GM11168 (cell line): ENCODE results near the gene ANKRD63.

Source experiments
- in situ Hi-C: fragments of 300-500 bp; cut with MboI; formaldehyde crosslinking; loops from one replicate; pipeline ENCODE4 v1.12.0; 2022; ENCODE audit warnings: low sequenced_read_pairs; ENCODE audit not compliant: unreplicated experiment

ANKRD63 gene

DNA sequence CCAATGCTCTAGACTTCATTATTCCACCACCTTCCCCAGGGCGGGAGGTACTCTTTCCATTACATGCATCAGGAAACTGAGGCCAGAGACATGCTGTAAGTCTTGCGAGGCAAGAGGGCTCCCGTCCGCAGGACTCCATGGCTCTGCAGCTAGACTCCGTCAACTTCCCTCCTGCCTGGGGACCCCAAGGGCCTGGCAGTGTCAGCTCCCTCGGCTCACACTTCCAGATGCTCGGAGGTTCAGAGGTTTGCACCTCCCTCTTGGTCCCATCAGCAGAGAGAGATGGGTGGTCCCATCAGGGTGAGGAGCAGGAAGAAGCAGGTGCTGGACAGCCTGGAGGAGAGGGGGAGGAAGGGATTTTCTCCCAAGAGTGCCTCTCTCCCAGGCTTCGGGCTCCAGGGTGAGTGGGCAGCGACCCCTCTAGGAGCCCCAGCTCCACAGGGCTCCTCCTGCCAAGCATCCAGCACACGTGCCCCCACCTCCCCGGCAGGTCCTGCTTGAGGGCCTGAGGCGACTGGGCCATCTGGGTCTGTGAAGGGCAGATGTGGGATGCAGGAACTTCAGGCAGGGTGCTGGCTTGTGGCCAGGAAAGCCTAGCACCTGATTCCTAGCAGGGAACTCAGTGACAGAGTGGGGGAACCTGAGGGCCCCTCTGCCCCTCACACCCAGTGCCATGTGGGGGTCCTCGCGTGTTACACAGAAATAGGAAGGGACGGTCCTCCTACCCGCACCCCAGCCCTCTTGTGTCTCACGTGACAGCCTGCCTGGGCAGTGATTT is 34.7 kb downstream of the ANKRD63 start:
- in situ Hi-C loops, result no loop called here

DNA sequence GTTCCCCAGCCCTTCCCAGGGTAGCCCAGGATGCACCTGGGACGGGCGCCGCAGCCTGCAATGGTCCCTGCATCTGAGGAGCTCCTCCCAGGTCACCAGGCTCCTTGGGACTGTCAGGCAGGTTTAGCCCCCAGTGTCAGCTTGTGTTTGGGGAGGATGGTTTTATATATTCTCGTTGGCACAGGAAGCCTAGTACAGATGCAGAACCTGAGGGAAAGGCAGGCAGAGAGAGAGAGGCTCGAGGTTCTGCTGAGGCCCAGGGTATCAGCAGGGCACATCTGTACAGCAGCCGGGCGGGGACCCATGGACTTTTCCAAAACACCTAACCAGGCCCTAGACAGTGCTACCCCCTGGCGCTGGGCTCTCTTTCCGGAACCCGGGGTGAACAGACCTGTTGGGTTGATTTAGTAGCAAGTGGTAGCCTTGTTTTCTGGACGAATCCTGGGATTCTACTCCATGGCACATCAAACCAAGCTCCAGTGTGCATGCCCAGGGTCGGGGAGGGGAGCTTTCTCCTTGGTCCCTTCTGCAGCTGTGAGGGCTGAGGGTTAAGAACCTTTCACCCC is 35.4 kb downstream of the ANKRD63 start:
- in situ Hi-C loops, result no loop called here

GRCh38 chr15:40246496-40247280 is 36.2 kb downstream of the ANKRD63 start:
- in situ Hi-C loops, result no loop called here

DNA sequence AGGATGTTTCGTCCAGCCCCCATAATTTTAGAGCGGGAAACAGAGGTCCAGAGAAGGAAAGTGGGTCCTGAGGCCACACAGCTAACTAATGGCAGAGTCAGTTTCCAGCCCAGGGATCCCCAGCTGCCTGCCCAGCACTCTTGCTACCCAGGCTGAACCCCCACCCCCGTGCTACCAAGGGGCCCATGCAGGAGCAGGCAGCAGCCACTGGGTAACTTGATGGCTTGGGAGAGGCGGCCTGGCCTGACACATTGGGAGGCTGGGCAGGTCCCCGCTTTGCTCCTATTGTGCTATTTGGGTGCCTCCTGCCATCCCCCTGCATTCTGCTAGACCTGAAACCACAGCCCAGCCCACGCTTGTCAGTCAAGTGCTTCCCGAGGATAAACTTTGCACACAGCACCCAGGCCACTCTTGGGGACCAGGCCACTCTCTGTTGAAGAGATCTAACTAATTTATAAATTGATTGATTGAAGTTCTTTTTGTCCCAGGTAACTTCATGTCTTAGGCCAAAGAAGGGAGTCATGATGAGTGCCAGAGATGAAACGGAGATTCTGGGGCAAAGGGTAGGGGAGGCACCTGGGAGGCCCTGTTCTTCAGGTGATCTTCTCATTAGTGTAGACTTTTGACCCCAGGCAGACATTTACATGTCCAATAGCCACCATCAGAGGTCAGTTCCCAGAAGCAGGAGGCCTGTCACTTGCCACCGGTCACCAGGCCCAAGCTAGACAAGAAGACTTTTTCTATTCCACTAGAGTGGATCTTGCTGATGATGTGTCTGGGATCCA is 37.0 kb downstream of the ANKRD63 start:
- in situ Hi-C loops, result no loop called here

GRCh38 chr15:40244961-40245523 is 37.8 kb downstream of the ANKRD63 start:
- in situ Hi-C loops, result no loop called here

DNA sequence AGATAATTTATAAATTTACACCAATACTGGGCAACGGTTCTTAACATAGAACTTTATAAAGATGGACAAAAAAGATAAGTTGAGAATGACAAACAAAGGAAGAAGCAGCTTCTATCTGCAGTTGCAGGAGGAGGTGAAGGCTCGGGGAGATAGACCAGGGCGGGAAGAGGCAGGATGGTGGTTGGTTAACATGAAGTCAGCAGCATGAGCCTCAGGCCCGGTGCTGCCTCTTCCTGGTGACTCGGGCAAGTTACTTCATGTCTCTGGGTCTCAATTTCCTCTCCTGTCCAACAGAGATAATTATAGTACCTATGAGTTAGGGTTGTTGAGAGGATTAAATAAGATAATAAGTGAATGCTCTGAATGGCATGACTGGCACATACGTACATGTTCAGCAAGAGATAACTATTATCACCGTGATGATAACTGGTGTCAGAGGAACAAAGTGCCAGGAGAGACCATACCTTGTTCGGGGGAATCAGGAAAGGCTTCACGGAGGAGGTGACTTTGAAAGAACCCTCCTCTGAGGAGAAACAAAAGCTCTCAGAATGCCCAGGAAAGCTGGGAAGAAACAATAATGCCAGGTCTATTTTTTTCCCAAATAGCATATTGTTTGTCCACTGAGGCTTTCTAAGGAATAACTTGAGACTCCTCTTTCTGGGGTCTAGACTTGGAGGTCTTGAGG is 39.6 kb downstream of the ANKRD63 start:
- in situ Hi-C loops, result no loop called here

DNA sequence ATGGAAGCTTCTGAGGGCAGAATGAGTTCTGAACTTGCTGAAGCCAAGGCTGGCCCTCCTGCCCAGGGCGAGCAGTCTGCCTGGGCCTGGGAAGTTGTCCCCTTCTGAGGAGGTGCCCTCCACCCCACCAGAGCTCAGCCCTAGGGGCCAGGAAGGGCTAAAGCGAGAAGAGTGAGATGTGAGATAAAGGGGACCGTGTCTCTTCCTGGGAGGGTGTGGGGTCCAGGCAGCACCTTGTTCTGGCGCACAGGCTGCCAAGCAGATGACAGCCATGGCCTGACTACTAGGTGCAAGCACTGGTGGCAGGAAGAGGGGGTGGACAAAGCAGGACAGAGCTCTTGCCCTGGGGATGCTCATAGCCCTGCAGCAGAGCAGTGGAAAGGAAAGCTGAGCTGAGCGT is 40.3 kb downstream of the ANKRD63 start:
- in situ Hi-C loops, result no loop called here

DNA sequence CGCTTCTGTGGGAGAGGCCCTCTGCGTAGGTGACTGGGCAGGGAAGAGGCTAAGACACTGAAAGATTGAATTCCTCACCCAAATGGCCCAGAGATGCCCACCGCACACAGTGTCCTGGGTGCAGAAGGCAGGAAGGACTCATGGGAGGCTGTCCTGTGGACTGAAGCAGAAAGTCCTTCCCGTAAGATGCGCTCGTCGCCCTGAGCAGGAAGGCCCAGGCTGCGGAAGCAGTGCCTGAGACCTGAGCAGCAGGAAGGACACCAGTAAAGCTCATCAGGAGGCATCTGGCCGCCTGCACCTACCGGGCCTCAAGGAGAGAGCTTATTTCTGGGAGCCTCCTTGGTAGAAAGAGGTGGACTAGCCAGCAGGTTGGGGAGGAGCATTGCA is 40.7 kb downstream of the ANKRD63 start:
- in situ Hi-C loops, result no loop called here

DNA sequence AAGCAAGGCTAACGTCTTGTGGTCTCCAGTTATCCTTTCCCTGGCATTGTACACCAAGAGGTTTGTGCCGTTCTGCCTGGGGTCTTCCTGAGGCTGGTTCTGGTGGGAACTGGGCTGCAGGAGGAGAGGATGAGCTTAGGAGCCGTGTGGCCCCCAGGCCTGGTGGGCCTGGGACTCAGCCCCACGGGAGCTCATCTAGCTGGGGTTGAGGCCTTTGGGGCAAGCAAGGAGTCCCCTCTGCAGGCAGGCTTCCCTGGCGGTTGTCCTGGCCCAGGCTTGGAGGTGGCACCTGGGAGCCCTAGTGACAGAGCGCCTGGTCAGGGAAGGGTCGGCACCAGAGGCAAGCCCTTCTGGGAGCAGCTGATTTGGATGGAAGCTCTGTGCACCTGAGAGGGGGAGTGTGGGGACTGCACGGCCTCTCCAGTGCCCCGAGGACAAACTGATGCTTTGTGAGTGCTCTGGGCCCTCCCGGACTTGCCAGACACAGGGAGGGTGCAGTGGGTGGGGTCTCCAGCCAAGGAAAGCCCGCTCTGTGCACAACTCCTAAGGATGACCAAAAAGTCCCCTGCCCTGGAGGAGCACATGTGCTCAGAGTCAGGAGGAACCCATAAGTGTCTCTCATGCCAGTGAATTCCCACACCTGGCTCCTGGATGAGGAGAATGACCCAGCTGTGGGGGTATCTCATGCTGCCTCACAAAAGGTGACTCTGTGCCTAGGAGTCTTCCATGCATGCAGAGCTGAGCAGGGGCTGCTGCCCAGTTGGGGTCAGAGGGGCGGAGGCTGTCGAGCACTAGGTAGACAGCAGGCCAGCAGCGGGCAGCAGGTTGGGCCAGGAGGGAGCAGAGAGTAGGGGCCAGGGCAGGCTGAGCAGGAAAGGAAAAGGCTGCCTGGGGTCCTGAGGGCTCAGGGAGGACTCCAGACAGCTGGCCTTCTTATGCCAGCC is 41.3 kb downstream of the ANKRD63 start:
- in situ Hi-C loops, result no loop called here

DNA sequence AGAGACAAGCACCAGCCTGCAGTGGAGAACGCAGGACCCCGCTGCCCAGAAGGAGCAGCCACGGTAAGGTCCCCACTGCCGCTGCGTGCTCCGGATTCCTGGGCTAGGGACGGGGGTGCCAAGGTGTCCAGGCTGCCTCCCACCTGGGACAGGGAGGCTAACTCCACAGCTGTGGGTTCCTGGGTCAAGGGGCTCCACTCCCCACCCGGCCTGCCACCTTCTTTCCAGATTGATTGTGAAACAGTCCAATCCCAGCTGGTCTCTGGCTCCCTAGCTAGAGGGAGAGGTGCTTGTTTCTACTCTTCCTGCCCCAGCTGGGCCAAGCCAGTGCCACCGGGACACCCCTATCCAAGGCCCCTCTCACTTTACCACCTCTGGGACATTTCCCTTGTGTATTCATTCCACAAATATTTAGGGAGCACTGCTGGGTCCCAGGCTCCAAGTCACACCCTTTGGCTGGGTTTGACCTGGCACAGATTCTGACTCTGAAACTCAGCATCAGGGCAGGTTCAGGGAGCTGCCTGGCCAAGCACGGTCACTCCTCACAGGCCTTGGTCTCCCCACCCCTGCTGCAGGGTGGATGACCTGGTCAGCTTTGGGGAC is 42.1 kb downstream of the ANKRD63 start:
- in situ Hi-C loops, result no loop called here

DNA sequence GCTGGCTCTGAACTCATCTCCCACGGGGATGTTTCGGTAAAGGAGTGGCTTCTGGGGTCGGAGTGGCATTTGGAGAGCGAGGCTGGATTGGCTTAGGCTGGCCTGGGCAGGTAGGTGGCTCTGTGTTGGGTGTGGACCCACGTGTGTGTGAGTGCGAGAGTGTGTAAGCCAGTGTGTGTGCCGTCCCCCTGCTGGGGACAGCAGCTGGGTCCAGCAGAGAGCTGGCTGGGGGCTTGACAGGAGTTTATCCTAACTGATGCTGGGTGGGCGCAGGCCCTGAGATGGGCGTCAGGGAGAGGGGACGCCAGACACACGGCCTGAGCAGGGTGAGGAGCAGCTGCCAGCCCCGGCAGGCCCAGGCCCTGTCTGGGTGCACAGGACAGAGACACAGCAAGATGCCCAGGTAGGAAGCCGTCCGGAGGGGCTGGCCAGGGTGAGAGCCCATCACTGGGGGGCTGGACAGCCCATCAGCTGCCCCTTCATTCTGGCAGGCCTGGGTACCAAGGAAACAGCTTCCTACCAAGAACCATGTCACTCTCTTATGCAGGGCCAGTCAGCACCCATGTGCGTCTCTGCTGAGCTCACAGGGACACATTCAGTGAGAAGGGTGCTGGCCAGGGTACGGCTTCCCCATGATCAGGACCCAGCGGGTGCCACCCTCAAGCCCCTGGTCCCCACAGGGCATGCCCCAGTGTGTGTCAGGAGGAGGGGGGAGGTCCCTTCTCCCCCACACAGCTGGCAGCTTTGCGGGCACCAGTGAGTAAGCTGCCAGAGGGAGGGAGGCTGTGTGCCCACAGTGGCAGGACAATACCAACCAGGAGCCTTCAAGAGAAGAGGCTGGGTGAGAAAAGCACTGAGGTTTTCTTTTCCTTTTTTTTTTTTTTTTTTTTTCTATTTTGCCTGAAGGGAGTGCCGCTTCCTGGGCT is 42.9 kb downstream of the ANKRD63 start:
- in situ Hi-C loops, result no loop called here

GRCh38 chr15:40239404-40239692 is 43.5 kb downstream of the ANKRD63 start:
- in situ Hi-C loops, result no loop called here

- in situ Hi-C loops, result no loop called here
Measured at GRCh38 chr15:40238532-40239403, 44.1 kb downstream of the ANKRD63 start, which contains the start of gene PAK6. TSS of gene PAK6 (plus strand) at chr15:40239063. CDS start at chr15:40264786, 25,723 bp downstream.

GRCh38 chr15:40235201-40235885 is 47.5 kb downstream of the ANKRD63 start:
- in situ Hi-C loops, result no loop called here

DNA sequence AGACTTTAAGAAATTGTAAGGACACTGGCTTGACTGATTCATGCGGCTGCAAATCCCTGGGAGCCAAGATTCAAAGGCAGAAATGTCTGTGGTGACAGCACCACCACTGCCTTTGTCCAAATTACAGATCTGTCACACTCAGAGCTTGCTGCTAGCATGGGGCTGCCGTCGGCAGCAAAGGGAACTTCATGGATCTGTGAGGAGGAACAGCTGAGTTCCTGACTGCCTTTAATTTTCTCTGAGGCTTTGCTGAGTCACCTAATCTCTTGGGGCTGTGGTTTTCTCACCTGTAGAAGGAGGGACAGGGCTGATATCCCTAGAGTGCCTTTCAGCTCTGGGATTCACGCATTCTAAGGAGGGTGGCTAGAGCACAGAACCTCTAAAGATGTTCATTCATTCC is 48.1 kb downstream of the ANKRD63 start:
- in situ Hi-C loops, result no loop called here
